Muscle layer of duodenum (tissue), 2 donors: ENCODE data around the gene NPAS2.

Source experiments
- H3K27ac ChIP-seq: one replicate; pipeline ENCODE4 v1.7.0; 2013; ENCODE audit warnings: mild to moderate bottlenecking, low read length
- H3K27me3 ChIP-seq: one replicate; pipeline ENCODE4 v1.7.0; 2013; ENCODE audit warnings: low read depth, mild to moderate bottlenecking, control low read depth, low read length
- H3K36me3 ChIP-seq, 2 donors: one replicate each; pipeline ENCODE4 v1.7.0; 2013; ENCODE audit warnings: low read length in 2 of 2, control low read depth in 1 of 2, mild to moderate bottlenecking in 1 of 2; ENCODE audit not compliant: insufficient read depth in 2 of 2, control insufficient read depth in 1 of 2
- H3K4me1 ChIP-seq, 2 donors: one replicate each; pipeline ENCODE4 v1.7.0; 2013; ENCODE audit warnings: low read length in 2 of 2, mild to moderate bottlenecking in 2 of 2, control low read depth in 1 of 2, moderate library complexity in 1 of 2; ENCODE audit not compliant: insufficient read depth in 2 of 2, control insufficient read depth in 1 of 2
- H3K4me3 ChIP-seq, 2 donors: one replicate each; pipeline ENCODE4 v1.7.0; 2013; ENCODE audit warnings: low read length in 2 of 2, low read depth in 1 of 2, mild to moderate bottlenecking in 1 of 2
- H3K9me3 ChIP-seq, 2 donors: one replicate each; pipeline ENCODE4 v1.7.0; 2013; ENCODE audit warnings: low read length in 2 of 2, control low read depth in 1 of 2, mild to moderate bottlenecking in 1 of 2; ENCODE audit not compliant: control insufficient read depth in 1 of 2
- donor health status: healthy.

The NPAS2 gene

DNA sequence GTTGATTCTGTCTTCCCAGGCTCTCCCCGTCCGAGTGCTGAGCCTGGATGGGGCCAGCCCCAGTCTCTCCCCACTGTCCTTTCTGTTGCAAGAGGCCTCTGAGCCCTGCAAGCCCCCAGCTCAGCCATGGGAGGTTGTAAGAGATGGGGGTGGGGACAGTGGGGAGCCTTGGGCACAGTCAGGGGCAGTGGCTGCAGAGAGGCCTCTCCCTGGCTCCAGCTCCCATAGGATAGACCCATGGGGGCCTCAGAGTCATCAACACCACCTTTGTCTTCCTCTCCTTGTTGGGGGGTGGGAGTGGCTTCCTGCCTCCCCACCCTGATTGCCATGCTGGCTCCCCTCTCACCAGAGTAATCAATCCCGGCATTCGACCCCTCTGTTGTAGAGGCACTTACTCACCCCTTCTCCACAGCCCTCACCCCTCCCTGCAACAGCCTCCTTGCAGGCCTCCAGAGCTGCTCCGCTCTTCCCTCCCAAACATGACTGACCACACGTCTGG is 37.5 kb upstream of the NPAS2 start:
- no peaks in the 10 kb centered on the region for H3K4me1 ChIP-seq
- H3K27me3 ChIP-seq: no peaks in the 10 kb centered on the region
- no peaks in the 10 kb centered on the region for H3K36me3 ChIP-seq
- H3K4me3 ChIP-seq: no peak overlapping the region
- no peaks in the 10 kb centered on the region for H3K9me3 ChIP-seq
- no peak overlapping the region for H3K27ac ChIP-seq

DNA sequence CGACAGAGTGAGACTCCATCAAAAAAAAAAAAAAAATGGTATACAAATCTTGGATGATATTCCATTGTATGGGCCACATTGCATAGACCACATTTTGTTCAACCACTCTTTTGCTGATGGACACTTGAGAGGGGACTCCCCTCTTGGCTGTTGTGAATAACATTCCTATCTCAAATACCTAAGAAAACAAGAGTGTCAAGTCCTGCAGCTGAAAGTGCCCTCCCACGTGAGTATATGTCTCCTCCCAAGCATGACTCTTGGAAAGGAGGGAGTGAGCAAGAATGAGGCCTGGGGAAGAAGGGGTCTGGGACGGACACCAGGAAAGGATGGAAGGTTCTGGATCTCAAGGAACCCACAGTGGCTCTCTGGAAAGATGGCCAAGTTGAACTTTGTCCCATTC is 36.0 kb upstream of the NPAS2 start:
- Histone ChIP-seq H3K4me3 (no peak overlapping the region), H3K36me3 (no peaks in the 10 kb centered on the region), H3K27ac (no peak overlapping the region), H3K4me1 (no peaks in the 10 kb centered on the region), H3K9me3 (no peaks in the 10 kb centered on the region), H3K27me3 (no peaks in the 10 kb centered on the region)

DNA sequence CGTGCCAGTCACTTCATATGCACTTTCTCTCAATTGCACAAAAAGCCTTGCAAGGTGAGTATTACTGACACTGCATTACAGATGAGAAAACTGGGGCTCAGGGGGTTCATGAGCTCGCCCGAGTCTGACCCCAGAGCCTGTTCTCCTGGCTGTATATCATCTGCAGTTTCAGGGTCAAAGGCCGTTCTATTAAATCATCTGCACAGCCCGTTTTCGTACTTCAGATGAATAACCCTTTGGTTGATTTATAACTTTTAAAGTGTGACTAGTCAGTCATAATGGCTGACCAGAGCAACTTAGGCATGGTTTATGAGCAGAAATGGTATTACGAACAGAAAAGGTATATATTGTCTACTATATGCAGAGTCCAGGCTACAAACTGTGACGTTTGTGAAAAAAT is 35.3 kb upstream of the NPAS2 start:
- Histone ChIP-seq H3K36me3 (no peaks in the 10 kb centered on the region), H3K4me3 (no peak overlapping the region), H3K9me3 (no peaks in the 10 kb centered on the region), H3K4me1 (no peaks in the 10 kb centered on the region), H3K27ac (no peak overlapping the region), H3K27me3 (no peaks in the 10 kb centered on the region)

DNA sequence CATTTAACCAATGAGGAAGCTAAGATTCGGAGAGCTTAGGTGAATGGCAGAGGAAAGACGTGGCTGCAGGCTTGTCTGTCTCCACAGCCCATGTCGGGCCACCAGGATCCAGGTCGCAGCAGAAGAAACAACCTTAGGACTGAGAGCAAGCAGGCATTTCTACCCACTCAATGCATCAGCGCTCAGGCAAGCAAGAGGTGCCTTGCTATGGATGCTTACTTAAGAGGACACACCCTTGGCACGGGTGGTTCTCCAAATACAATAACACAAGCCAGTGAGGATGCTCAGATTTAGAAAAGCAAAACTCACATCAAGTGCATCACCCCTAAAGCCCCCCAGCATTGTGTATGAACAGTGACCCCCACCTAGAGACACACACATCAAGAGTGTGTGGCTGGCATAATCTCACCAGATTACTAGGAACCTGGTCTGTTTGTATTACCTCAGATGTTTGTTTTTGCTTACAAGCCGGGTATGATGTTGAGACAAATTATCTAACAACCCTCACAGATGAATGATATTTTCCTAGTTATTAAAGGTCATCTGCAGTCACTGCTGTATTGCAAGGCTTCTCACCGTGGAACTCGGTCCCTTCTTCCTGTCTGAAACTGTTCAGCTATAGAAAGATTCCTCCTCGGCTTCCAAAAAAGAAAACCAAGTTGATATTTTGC is 34.2 kb upstream of the NPAS2 start:
- no peaks in the 10 kb centered on the region for H3K36me3 ChIP-seq
- H3K27ac ChIP-seq: no peak overlapping the region
- no peaks in the 10 kb centered on the region for H3K9me3 ChIP-seq
- no peaks in the 10 kb centered on the region for H3K27me3 ChIP-seq
- no peak overlapping the region for H3K4me3 ChIP-seq
- H3K4me1 ChIP-seq: no peaks in the 10 kb centered on the region

DNA sequence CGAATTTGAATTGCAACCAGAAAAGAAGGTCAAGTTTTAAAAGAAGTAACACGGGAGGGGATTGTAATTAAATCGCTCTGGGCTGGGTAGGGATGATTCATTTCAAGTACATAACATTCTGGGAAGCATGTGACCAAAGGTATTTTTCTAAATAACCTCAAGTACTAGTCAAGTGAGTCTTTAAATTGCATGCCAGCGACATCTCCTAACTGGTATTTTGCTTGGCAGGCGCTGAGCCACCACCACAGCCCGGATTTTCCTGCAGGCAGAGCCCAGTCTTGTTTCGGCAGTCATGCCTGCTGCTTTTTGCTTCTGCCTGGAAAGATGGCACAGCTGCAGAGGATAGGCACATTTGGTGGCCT is 33.7 kb upstream of the NPAS2 start:
- Histone ChIP-seq H3K27me3 (no peaks in the 10 kb centered on the region), H3K4me3 (no peak overlapping the region), H3K27ac (no peak overlapping the region), H3K36me3 (no peaks in the 10 kb centered on the region), H3K4me1 (no peaks in the 10 kb centered on the region), H3K9me3 (no peaks in the 10 kb centered on the region)

DNA sequence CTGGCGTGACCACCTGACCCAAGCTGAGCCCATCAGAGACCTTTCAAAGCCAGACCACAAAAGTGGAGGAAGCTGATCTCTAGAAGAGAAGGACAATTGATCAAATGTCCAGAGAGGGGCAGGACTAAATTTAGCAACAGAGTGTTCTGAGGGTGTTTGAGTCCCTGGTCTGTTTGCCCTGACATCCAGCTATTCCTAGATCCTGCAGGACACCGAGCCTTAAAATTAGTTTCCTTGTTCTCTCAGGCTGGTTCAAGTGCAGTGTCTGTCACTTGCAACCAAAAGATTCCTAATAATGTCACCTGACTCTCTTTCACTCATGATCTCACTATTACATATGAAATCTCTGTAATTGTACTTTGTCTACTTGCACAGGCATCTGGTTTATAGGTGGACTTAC is 33.0 kb upstream of the NPAS2 start:
- H3K4me1 ChIP-seq: no peaks in the 10 kb centered on the region
- no peaks in the 10 kb centered on the region for H3K9me3 ChIP-seq
- no peaks in the 10 kb centered on the region for H3K27me3 ChIP-seq
- H3K27ac ChIP-seq: no peak overlapping the region
- no peak overlapping the region for H3K4me3 ChIP-seq
- no peaks in the 10 kb centered on the region for H3K36me3 ChIP-seq

DNA sequence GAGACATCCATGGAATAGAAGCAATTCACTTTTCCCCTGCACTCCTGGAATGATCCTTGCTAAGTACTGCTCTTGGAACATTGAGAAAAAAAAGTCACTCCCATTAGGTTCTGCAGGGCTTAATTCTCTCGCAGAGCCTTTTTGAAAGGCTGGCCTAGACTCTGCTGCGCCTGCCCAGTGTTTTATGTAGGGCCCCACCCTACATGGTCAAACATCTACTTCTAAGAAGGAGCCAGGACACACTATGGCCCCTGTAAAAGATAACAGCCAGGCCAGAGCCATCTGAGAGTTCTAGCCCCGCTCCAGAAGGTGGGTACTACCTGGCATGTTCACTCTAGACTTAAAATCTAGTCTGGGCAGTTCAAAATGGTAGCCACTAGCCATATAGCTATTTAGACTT is 30.6 kb upstream of the NPAS2 start:
- no peaks in the 10 kb centered on the region for H3K27me3 ChIP-seq
- H3K4me3 ChIP-seq: no peak overlapping the region
- no peaks in the 10 kb centered on the region for H3K4me1 ChIP-seq
- H3K27ac ChIP-seq: no peak overlapping the region
- no peaks in the 10 kb centered on the region for H3K9me3 ChIP-seq
- no peaks in the 10 kb centered on the region for H3K36me3 ChIP-seq

DNA sequence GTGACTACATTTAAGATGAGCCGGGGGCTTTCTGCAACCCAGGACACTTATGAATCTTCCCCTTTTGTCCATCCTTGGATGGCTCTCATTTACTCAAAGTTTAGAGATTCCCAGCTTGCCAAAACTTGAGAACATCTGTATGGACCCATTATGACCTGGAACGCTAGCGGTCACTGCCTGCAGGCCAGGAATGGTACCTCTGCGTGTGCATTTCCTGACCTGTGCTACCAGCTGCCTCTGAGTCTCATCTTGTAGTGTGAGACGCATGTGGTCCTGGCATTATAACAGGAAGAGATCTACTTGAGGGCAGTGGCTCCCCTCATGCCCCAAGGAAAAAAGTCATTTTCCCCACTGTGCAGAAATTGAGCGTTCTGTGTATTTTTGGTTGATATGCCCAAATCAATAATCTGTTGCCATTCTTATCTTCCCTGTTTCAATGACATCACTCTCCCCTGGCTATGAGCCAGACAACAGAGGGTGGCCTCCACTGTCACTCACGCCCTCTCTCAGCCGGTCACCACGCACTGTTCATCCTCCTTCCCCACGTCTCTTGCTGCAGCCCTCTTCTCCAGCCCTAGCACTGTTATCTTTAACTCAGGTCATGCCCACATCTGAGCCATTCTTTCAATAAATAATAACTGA is 28.5 kb upstream of the NPAS2 start:
- Histone ChIP-seq H3K4me3 (no peak overlapping the region), H3K9me3 (no peaks in the 10 kb centered on the region), H3K27me3 (no peaks in the 10 kb centered on the region), H3K4me1 (no peaks in the 10 kb centered on the region), H3K27ac (no peak overlapping the region), H3K36me3 (no peaks in the 10 kb centered on the region)

DNA sequence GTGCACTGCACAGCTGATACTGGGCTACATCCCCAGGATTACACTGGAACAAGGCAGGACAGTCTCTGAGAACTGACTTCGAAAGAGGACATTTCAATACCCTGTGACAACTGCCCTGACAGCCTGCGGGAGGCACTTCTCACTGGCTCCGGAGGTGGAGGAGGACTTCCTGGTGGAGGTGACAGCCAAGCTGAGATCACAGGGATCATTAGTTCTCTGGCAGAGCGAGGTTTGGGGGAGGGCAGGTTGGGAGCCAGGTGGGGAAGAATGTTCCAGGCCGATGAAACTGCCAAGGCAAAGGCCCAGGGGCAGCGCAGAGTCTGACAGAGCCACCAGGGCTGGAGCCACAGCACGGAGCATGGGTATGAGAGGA is 28.0 kb upstream of the NPAS2 start:
- H3K9me3 ChIP-seq: no peaks in the 10 kb centered on the region
- no peaks in the 10 kb centered on the region for H3K4me1 ChIP-seq
- no peak overlapping the region for H3K4me3 ChIP-seq
- H3K27ac ChIP-seq: no peak overlapping the region
- H3K27me3 ChIP-seq: no peaks in the 10 kb centered on the region
- no peaks in the 10 kb centered on the region for H3K36me3 ChIP-seq

DNA sequence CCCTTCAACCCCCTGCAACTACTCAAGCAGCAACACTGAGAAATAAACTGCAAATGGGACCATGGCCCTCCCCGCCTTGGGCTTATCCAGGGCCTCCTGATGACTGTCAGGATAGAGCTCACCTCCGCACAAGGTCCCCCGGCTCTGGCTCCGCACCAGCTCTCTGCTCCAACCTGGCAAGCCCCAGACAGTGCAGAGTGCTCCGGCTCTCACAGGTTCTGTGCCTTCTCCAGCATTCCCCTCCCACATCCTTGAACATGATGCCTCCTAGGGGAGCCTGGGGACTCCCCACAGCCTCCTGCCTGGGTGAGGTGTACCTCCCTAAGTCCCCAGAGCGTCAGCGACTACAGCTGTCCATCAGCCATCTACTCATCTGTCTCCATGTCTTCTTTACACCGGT is 26.7 kb upstream of the NPAS2 start:
- Histone ChIP-seq H3K36me3 (no peaks in the 10 kb centered on the region), H3K27me3 (no peaks in the 10 kb centered on the region), H3K4me3 (no peak overlapping the region), H3K9me3 (no peaks in the 10 kb centered on the region), H3K27ac (no peak overlapping the region), H3K4me1 (no peaks in the 10 kb centered on the region)

DNA sequence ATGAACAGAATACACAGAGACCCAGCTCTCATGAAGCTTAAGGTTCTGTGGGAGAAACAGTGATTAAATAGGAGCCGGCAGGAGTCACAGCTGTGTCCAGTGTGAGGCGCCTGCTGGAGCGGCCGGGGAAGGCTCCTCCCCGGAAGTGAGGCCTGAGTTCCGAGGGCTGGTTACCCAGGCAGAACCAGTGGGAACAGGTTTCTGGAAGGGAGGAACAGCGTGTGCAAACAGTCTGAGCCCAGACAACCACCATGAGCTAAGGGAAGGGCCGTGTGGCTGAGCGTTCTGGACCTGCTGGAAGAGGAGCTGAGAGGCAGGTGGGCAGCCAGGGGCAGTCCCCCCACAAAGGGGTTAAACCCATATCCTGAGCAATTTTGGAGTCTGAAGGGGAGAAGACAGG is 26.0 kb upstream of the NPAS2 start:
- no peaks in the 10 kb centered on the region for H3K36me3 ChIP-seq
- H3K4me1 ChIP-seq: no peaks in the 10 kb centered on the region
- no peak overlapping the region for H3K4me3 ChIP-seq
- no peaks in the 10 kb centered on the region for H3K9me3 ChIP-seq
- H3K27me3 ChIP-seq: no peaks in the 10 kb centered on the region
- H3K27ac ChIP-seq: no peak overlapping the region
